Measurements from ENCODE around the gene KCNQ1. TPM values are rescaled to one million over a fixed set of nuclear protein-coding genes. Genes with fewer than 3 reads are reported as not detected.

The KCNQ1 gene
- total RNA-seq, 1 donor from 2014 or later: 2.6 TPM

- Histone ChIP-seq H3K27ac (ENCODE audit: low read depth, low read length) (no peak overlapping the region), H3K9me3 (ENCODE audit: control insufficient read depth in 3 of 3, low read length in 3 of 3) (no peaks in the 10 kb centered on the region), H3K4me3 (ENCODE audit: low read length in 3 of 3) (no peak overlapping the region), H3K27me3 (ENCODE audit: control insufficient read depth in 3 of 3, insufficient read depth in 3 of 3, low read length in 3 of 3) (peaks cover 8 to 43% (median 35%) of the 10 kb centered on the region in 3 donors), H3K36me3 (ENCODE audit: control insufficient read depth in 3 of 3, insufficient read depth in 3 of 3, low read length in 3 of 3) (no peaks in the 10 kb centered on the region), H3K4me1 (ENCODE audit: control insufficient read depth in 3 of 3, insufficient read depth in 3 of 3, low read length in 3 of 3) (no peaks in the 10 kb centered on the region), H3K9ac (ENCODE audit: low read depth in 1 of 3, low read length in 3 of 3) (no peak overlapping the region)
Observed at GRCh38 chr11:2521733-2522630, 77.2 kb downstream of the KCNQ1 start.

- Histone ChIP-seq H3K27me3 (ENCODE audit: control insufficient read depth in 3 of 3, insufficient read depth in 3 of 3, low read length in 3 of 3) (peaks cover 6 to 39% (median 34%) of the 10 kb centered on the region in 3 donors), H3K9ac (ENCODE audit: low read depth in 1 of 3, low read length in 3 of 3) (no peak overlapping the region), H3K4me1 (ENCODE audit: control insufficient read depth in 3 of 3, insufficient read depth in 3 of 3, low read length in 3 of 3) (peaks cover 0 to 2% (median 0%) of the 10 kb centered on the region in 3 donors), H3K4me3 (ENCODE audit: low read length in 3 of 3) (no peak overlapping the region), H3K36me3 (ENCODE audit: control insufficient read depth in 3 of 3, insufficient read depth in 3 of 3, low read length in 3 of 3) (no peaks in the 10 kb centered on the region), H3K9me3 (ENCODE audit: control insufficient read depth in 3 of 3, low read length in 3 of 3) (no peaks in the 10 kb centered on the region), H3K27ac (ENCODE audit: low read depth, low read length) (no peak overlapping the region)
Observed at GRCh38 chr11:2522631-2523255, 77.9 kb downstream of the KCNQ1 start.

- H3K27me3 ChIP-seq (ENCODE audit: control insufficient read depth in 3 of 3, insufficient read depth in 3 of 3, low read length in 3 of 3): peaks cover 8 to 42% (median 36%) of the 10 kb centered on the region in 3 donors
- no peak overlapping the region for H3K9ac ChIP-seq (ENCODE audit: low read depth in 1 of 3, low read length in 3 of 3)
- no peaks in the 10 kb centered on the region for H3K9me3 ChIP-seq (ENCODE audit: control insufficient read depth in 3 of 3, low read length in 3 of 3)
- H3K36me3 ChIP-seq (ENCODE audit: control insufficient read depth in 3 of 3, insufficient read depth in 3 of 3, low read length in 3 of 3): no peaks in the 10 kb centered on the region
- H3K4me1 ChIP-seq (ENCODE audit: control insufficient read depth in 3 of 3, insufficient read depth in 3 of 3, low read length in 3 of 3): peaks cover 0 to 2% (median 0%) of the 10 kb centered on the region in 3 donors
- no peak overlapping the region for H3K27ac ChIP-seq (ENCODE audit: low read depth, low read length)
- no peak overlapping the region for H3K4me3 ChIP-seq (ENCODE audit: low read length in 3 of 3)
Observed at GRCh38 chr11:2523821-2524391, 79.1 kb downstream of the KCNQ1 start.

- Histone ChIP-seq H3K4me3 (ENCODE audit: low read length in 3 of 3) (no peak overlapping the region), H3K27me3 (ENCODE audit: control insufficient read depth in 3 of 3, insufficient read depth in 3 of 3, low read length in 3 of 3) (peaks cover 8 to 42% (median 36%) of the 10 kb centered on the region in 3 donors), H3K9ac (ENCODE audit: low read depth in 1 of 3, low read length in 3 of 3) (no peak overlapping the region), H3K36me3 (ENCODE audit: control insufficient read depth in 3 of 3, insufficient read depth in 3 of 3, low read length in 3 of 3) (no peaks in the 10 kb centered on the region), H3K4me1 (ENCODE audit: control insufficient read depth in 3 of 3, insufficient read depth in 3 of 3, low read length in 3 of 3) (peaks cover 0 to 2% (median 0%) of the 10 kb centered on the region in 3 donors), H3K9me3 (ENCODE audit: control insufficient read depth in 3 of 3, low read length in 3 of 3) (no peaks in the 10 kb centered on the region), H3K27ac (ENCODE audit: low read depth, low read length) (no peak overlapping the region)
Observed at GRCh38 chr11:2524446-2525165, 79.8 kb downstream of the KCNQ1 start.

DNA sequence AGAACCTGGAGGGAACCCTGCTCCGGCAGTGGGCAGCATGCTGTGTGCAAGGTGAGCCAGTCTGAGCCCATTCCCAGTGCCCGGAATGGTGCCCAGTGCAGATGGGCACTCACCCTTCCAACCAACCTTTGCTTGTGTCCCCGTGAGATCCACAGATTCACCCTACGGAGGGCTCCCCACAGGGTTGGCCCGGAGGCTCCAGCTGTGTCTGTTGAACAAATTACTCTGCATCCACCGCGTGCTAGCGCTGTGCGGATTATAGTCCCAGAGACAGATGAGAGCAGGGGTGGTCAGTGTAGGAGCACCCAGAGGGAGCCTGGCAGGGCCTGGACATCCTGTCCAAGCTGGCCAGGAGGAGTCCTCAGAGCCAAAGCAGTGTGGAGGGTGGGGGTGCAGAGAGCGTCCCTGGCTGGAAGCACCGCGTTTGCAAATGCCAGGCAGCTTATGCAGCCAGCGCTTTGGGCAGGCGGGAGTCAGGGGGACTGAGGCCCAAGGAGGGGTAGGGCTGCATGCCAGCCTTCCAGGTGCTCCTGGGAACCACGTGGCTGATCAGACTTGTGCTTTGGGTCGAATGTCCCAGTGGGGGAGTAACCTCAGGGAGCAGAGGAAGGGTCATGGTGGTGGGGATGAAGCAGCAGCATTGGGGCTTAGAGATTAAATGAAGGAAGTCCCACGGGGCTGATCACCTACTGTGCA lies 80.5 kb downstream of the KCNQ1 start:
- Histone ChIP-seq H3K9me3 (ENCODE audit: control insufficient read depth in 3 of 3, low read length in 3 of 3) (no peaks in the 10 kb centered on the region), H3K27me3 (ENCODE audit: control insufficient read depth in 3 of 3, insufficient read depth in 3 of 3, low read length in 3 of 3) (peaks cover 8 to 42% (median 38%) of the 10 kb centered on the region in 3 donors), H3K9ac (ENCODE audit: low read depth in 1 of 3, low read length in 3 of 3) (no peak overlapping the region)

DNA sequence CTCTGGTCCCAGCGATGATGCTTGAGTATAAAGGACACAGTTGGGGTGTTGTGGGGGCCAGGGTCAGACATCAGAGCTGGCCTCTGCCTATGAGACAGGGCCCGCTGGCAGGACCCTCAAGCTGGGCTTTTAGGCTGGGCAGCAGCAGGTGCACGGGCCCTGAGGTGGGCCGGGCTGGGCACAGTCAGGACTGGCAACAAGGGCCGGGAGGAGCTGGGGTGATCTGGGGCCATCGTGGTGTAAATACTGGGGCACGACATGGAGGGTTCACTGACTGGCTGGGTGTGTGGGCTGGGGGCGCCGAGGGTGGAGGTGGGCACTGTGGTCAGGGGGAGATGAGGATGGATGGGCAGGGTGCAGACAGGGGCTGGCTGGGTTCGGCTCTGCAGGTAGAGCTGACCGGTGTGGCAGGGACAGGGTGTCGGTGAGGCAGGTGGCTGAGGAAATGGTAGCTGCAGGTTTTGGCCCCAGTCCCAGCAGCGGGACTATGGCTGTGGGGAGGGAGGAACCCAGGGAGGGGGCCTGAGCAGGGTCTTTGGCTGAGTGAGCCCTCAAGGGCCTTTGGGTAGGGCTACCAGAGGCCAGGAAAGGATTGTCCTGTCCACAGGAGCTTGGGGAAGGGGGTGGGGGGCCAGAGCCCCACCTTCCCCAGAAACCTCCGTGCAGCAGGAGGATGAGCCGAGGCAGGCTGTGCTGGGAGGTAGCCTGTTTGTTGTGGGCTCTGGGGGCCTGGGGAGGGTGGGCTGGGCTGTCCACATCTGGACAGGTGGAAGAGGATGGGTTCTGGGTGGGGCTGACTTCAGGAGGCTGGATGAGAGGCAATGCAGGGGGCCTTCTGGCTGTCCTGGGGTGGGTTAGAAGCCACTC lies 81.4 kb downstream of the KCNQ1 start:
- Histone ChIP-seq H3K9ac (ENCODE audit: low read depth in 1 of 3, low read length in 3 of 3) (no peak overlapping the region), H3K4me1 (ENCODE audit: control insufficient read depth in 3 of 3, insufficient read depth in 3 of 3, low read length in 3 of 3) (peaks cover 0 to 2% (median 0%) of the 10 kb centered on the region in 3 donors), H3K27me3 (ENCODE audit: control insufficient read depth in 3 of 3, insufficient read depth in 3 of 3, low read length in 3 of 3) (peaks cover 8 to 42% (median 38%) of the 10 kb centered on the region in 3 donors), H3K27ac (ENCODE audit: low read depth, low read length) (no peak overlapping the region), H3K4me3 (ENCODE audit: low read length in 3 of 3) (no peak overlapping the region), H3K9me3 (ENCODE audit: control insufficient read depth in 3 of 3, low read length in 3 of 3) (no peaks in the 10 kb centered on the region), H3K36me3 (ENCODE audit: control insufficient read depth in 3 of 3, insufficient read depth in 3 of 3, low read length in 3 of 3) (no peaks in the 10 kb centered on the region)

More for the DNA sequence above, 80.5 kb downstream of the KCNQ1 start:
- H3K4me1 ChIP-seq (ENCODE audit: control insufficient read depth in 3 of 3, insufficient read depth in 3 of 3, low read length in 3 of 3): peaks cover 0 to 2% (median 0%) of the 10 kb centered on the region in 3 donors
- H3K27ac ChIP-seq (ENCODE audit: low read depth, low read length): no peak overlapping the region
- no peaks in the 10 kb centered on the region for H3K36me3 ChIP-seq (ENCODE audit: control insufficient read depth in 3 of 3, insufficient read depth in 3 of 3, low read length in 3 of 3)
- no peak overlapping the region for H3K4me3 ChIP-seq (ENCODE audit: low read length in 3 of 3)

GRCh38 chr11:2526808-2527381 lies 82.1 kb downstream of the KCNQ1 start:
- no peaks in the 10 kb centered on the region for H3K9me3 ChIP-seq (ENCODE audit: control insufficient read depth in 3 of 3, low read length in 3 of 3)
- H3K9ac ChIP-seq (ENCODE audit: low read depth in 1 of 3, low read length in 3 of 3): no peak overlapping the region
- H3K4me1 ChIP-seq (ENCODE audit: control insufficient read depth in 3 of 3, insufficient read depth in 3 of 3, low read length in 3 of 3): peaks cover 0 to 4% (median 0%) of the 10 kb centered on the region in 3 donors
- no peak overlapping the region for H3K4me3 ChIP-seq (ENCODE audit: low read length in 3 of 3)
- no peaks in the 10 kb centered on the region for H3K36me3 ChIP-seq (ENCODE audit: control insufficient read depth in 3 of 3, insufficient read depth in 3 of 3, low read length in 3 of 3)
- H3K27me3 ChIP-seq (ENCODE audit: control insufficient read depth in 3 of 3, insufficient read depth in 3 of 3, low read length in 3 of 3): peaks cover 8 to 42% (median 40%) of the 10 kb centered on the region in 3 donors
- no peak overlapping the region for H3K27ac ChIP-seq (ENCODE audit: low read depth, low read length)

- Histone ChIP-seq H3K9me3 (ENCODE audit: control insufficient read depth in 3 of 3, low read length in 3 of 3) (no peaks in the 10 kb centered on the region), H3K36me3 (ENCODE audit: control insufficient read depth in 3 of 3, insufficient read depth in 3 of 3, low read length in 3 of 3) (no peaks in the 10 kb centered on the region), H3K27me3 (ENCODE audit: control insufficient read depth in 3 of 3, insufficient read depth in 3 of 3, low read length in 3 of 3) (peaks cover 8 to 44% (median 40%) of the 10 kb centered on the region in 3 donors), H3K9ac (ENCODE audit: low read depth in 1 of 3, low read length in 3 of 3) (no peak overlapping the region), H3K4me3 (ENCODE audit: low read length in 3 of 3) (no peak overlapping the region), H3K27ac (ENCODE audit: low read depth, low read length) (no peak overlapping the region), H3K4me1 (ENCODE audit: control insufficient read depth in 3 of 3, insufficient read depth in 3 of 3, low read length in 3 of 3) (peaks cover 0 to 7% (median 6%) of the 10 kb centered on the region in 3 donors)
Observed at GRCh38 chr11:2527621-2528291, 82.9 kb downstream of the KCNQ1 start.

All from skeletal muscle tissue (tissue), 4 donors.